Large intestine (tissue), 3 donors: ENCODE data around the gene VIPR2. TPM values are rescaled to one million over a fixed set of nuclear protein-coding genes. Genes with fewer than 3 reads are reported as not detected.

ENCODE experiments used
- DNase-seq, 2 donors: peaks; one replicate each; pipeline versions ENCODE4 v3.0.0 to v3.0.0-alpha.2; 2013
- H3K27ac ChIP-seq: one replicate; pipeline ENCODE4 v1.5.1; 2013; ENCODE audit warnings: low read length
- H3K27me3 ChIP-seq: 2 replicates; pipeline ENCODE4 v1.6.1; 2013; ENCODE audit warnings: low read length; ENCODE audit not compliant: control insufficient read depth, insufficient read depth
- H3K36me3 ChIP-seq: 2 replicates; pipeline ENCODE4 v1.6.1; 2013; ENCODE audit warnings: low read length; ENCODE audit not compliant: control insufficient read depth, insufficient read depth
- H3K4me1 ChIP-seq: one replicate; pipeline ENCODE4 v1.6.1; 2013; ENCODE audit warnings: low read length; ENCODE audit not compliant: control insufficient read depth, insufficient read depth
- H3K4me3 ChIP-seq: one replicate; pipeline ENCODE4 v1.5.1; 2013; ENCODE audit warnings: low read length
- H3K9me3 ChIP-seq: one replicate; pipeline ENCODE4 v1.6.1; 2013; ENCODE audit warnings: mild to moderate bottlenecking, low read depth, low read length, moderate library complexity; ENCODE audit not compliant: control insufficient read depth
- WGBS: methylation state at CpG from one replicate; pipeline ENCODE4 v1.1.5; 2013; ENCODE audit warnings: low lambda C conversion rate; ENCODE audit not compliant: insufficient coverage; 5-methylcytosine and 5-hydroxymethylcytosine counted together
- polyA plus RNA-seq: library from polyadenylated mRNA; unstranded; fragments of 120-200 nt; gene quantifications from one replicate; pipeline ENCODE4 v1.2.1, GENCODE V29; 2013

Gene VIPR2
- polyA plus RNA-seq, 1 donor = 1.4 TPM

GRCh38 chr7:159024280-159024951 is 120.3 kb downstream of the VIPR2 start:
- Histone ChIP-seq H3K27me3 (peaks cover 10% of the 10 kb centered on the region), H3K9me3 (peaks cover 7% of the 10 kb centered on the region), H3K4me1 (peaks cover 4% of the 10 kb centered on the region), H3K4me3 (no peak overlapping the region), H3K36me3 (no peaks in the 10 kb centered on the region), H3K27ac (no peak overlapping the region)
- no CpG with 5 or more reads among the region's 48 CpGs for WGBS
- DNase-seq = no peak

GRCh38 chr7:159023746-159024145 is 120.9 kb downstream of the VIPR2 start:
- Histone ChIP-seq H3K27ac (no peak overlapping the region), H3K9me3 (peaks cover 5% of the 10 kb centered on the region), H3K4me3 (no peak overlapping the region), H3K4me1 (peaks cover 4% of the 10 kb centered on the region), H3K27me3 (peaks cover 10% of the 10 kb centered on the region), H3K36me3 (no peaks in the 10 kb centered on the region)
- WGBS = no CpG with 5 or more reads among the region's 12 CpGs
- DNase-seq = no peak

DNA sequence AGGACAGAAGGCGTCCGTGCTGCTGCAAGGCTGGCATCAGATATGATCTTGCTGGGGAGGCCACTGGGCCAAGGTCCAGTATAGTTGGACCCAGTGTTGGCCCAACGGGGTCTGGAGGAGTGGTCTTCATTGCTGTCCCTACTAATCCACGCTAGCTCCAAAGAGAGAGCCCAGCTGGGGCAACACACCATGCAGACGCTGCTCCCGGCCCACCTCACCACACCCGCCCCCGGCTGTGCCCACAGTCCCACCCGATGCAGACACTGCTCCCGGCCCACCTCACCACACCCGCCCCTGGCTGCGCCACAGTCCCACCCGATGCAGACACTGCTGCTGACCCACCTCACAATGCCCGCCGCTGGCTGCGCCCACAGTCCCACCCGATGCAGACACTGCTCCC is 121.5 kb downstream of the VIPR2 start:
- no peaks in the 10 kb centered on the region for H3K36me3 ChIP-seq
- no CpG with 5 or more reads among the region's 17 CpGs for WGBS
- DNase-seq = no peak
- H3K4me3 ChIP-seq = no peak overlapping the region
- H3K9me3 ChIP-seq = peaks cover 5% of the 10 kb centered on the region
- peaks cover 10% of the 10 kb centered on the region for H3K27me3 ChIP-seq
- peaks cover 4% of the 10 kb centered on the region for H3K4me1 ChIP-seq
- no peak overlapping the region for H3K27ac ChIP-seq

- H3K4me3 ChIP-seq = no peak overlapping the region
- H3K9me3 ChIP-seq = peaks cover 5% of the 10 kb centered on the region
- no CpG with 5 or more reads among the region's 20 CpGs for WGBS
- H3K4me1 ChIP-seq = peaks cover 3% of the 10 kb centered on the region
- H3K36me3 ChIP-seq = no peaks in the 10 kb centered on the region
- no peak for DNase-seq
- peaks cover 4% of the 10 kb centered on the region for H3K27me3 ChIP-seq
- no peak overlapping the region for H3K27ac ChIP-seq
These were observed 122.3 kb downstream of the VIPR2 start for GRCh38 chr7:159022238-159022993.

DNA sequence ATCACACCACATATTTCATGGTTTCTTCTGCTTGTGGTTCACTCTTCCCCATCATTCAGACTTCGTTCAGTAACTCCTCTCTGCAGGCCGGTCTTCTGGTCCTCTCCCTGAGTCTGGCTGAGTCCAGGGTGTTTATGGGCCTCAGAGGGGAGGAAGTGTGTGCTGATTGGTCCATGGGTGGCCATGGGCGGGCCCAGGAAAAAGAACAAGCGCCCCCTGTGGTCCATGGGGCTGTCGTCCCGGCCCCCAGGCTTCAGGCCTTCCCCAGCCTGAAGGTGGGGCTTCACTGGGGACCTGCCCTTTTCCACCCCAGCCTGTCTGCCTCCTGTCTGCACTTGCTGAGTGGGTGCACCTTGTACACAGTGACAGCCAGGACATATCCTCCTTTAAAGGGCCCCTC is 123.7 kb downstream of the VIPR2 start:
- peaks cover 5% of the 10 kb centered on the region for H3K9me3 ChIP-seq
- WGBS = no CpG with 5 or more reads among the region's 6 CpGs
- no peak overlapping the region for H3K27ac ChIP-seq
- peaks cover 3% of the 10 kb centered on the region for H3K4me1 ChIP-seq
- no peak overlapping the region for H3K4me3 ChIP-seq
- no peaks in the 10 kb centered on the region for H3K36me3 ChIP-seq
- peaks cover 2% of the 10 kb centered on the region for H3K27me3 ChIP-seq
- DNase-seq = no peak

GRCh38 chr7:159019111-159019510 is 125.6 kb downstream of the VIPR2 start:
- H3K27me3 ChIP-seq = peaks cover 2% of the 10 kb centered on the region
- H3K9me3 ChIP-seq = peaks cover 5% of the 10 kb centered on the region
- 100% methylated on average over 1 of the region's 5 CpGs for WGBS
- no peak overlapping the region for H3K27ac ChIP-seq
- no peak for DNase-seq
- no peak overlapping the region for H3K4me3 ChIP-seq
- no peaks in the 10 kb centered on the region for H3K36me3 ChIP-seq
- H3K4me1 ChIP-seq = peaks cover 16% of the 10 kb centered on the region

DNA sequence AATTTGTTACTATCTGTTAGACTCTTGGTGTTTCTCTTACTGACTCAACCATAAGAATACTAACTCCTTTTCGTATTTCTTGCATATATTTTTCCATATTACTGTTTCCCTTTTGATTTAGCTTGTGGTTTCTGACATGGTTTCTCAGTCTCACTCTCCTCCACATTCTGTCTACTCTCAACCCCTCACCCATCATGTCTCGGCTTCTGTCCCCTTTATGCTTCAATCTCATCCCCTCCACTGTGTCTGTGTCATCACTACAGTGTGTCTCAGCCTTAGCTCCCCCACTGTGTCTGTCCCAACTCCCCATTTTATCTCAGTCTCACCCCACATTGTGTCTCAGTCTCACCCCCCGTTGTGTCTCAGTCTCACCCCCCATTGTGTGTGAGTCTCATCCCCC is 126.9 kb downstream of the VIPR2 start:
- Histone ChIP-seq H3K27ac (no peak overlapping the region), H3K36me3 (no peaks in the 10 kb centered on the region), H3K4me1 (peaks cover 20% of the 10 kb centered on the region), H3K4me3 (no peak overlapping the region), H3K27me3 (peaks cover 2% of the 10 kb centered on the region), H3K9me3 (peaks cover 5% of the 10 kb centered on the region)
- WGBS = 100% methylated on average over 1 of the region's 3 CpGs
- no peak for DNase-seq

DNA sequence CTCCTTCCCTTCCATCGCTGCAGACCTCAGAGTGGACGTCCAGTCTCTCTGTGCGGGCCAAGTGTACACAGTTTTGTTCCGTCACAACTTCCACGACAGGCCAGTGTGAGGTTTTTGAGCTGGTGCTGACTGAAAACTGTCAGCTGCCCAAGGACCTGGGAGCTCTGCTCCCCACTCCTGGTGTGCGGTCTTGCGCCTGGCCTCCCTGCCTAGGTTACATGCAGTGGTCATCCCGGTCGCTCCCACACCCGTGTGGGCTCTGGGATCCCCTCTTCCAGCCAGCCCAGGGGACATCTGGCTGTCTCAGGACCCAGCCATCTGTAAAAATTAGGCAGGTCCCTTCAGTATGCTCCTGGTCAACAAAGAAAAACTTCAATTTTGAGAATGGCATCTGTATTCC is 127.5 kb downstream of the VIPR2 start:
- no peak overlapping the region for H3K27ac ChIP-seq
- no CpG with 5 or more reads among the region's 10 CpGs for WGBS

GRCh38 chr7:159016591-159016990 is 128.1 kb downstream of the VIPR2 start:
- WGBS = no CpG with 5 or more reads among the region's 19 CpGs
- Histone ChIP-seq H3K27me3 (peaks cover 2% of the 10 kb centered on the region), H3K9me3 (peaks cover 5% of the 10 kb centered on the region), H3K4me3 (no peak overlapping the region), H3K36me3 (no peaks in the 10 kb centered on the region), H3K27ac (no peak overlapping the region), H3K4me1 (peaks cover 23% of the 10 kb centered on the region)
- no peak for DNase-seq

More for the DNA sequence above, 127.5 kb downstream of the VIPR2 start:
- no peak for DNase-seq
- Histone ChIP-seq H3K9me3 (peaks cover 5% of the 10 kb centered on the region), H3K36me3 (no peaks in the 10 kb centered on the region), H3K4me3 (no peak overlapping the region), H3K27me3 (peaks cover 2% of the 10 kb centered on the region), H3K4me1 (peaks cover 23% of the 10 kb centered on the region)

DNA sequence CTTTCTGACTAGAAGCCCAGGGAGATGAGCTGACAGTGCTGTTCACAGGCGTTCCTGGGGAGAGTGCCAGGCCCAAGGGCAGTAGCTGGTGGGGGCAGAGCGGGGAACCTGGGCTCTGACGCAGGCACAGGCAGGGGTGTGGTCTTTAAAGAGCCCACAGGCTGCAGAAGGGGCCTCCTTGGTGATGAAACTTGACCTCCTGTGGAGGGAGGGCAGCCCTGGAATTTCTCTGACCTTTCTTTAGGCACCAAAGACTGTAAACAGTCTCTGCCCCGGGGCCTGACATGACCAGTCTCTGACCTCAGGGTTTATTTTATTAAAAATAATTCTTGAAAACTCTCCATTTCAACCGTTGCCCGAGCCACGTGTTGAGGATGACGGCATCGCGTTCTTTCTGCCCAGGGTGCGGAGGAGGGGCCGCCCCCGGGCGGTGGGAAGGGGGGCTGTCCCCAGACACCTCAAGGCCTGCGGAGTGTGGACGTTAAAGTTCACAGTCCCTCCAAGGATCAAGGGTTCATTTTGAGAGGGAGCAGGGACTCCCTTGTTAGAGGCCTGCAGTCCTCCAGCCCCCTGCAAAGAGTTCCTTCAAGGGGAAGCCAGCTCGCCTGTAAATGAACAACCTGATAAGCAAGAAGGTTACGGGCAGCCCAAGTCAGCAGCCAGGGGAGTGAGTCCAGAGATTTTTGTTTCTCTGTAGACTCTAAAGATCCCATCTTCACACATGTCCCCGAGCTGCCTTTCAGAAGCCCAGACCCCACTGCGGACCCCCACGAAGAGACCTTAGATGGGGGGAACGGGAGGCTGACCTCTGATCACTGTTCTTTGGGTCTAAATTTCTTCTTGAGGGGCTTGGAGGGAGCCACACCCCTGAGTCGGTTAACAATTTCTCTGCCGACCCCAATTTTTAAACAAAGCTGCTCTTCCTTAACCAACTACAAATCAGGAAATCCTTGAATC is 128.9 kb downstream of the VIPR2 start:
- no peak overlapping the region for H3K27ac ChIP-seq
- peak; percentile 57 to 78 for DNase-seq

More for the DNA sequence above, 128.9 kb downstream of the VIPR2 start:
- no peaks in the 10 kb centered on the region for H3K36me3 ChIP-seq
- H3K27me3 ChIP-seq = peaks cover 2% of the 10 kb centered on the region
- no peak overlapping the region for H3K4me3 ChIP-seq
- WGBS = no CpG with 5 or more reads among the region's 24 CpGs
- H3K9me3 ChIP-seq = peaks cover under 1% of the 10 kb centered on the region
- peaks cover 23% of the 10 kb centered on the region for H3K4me1 ChIP-seq
